GM12872 (cell line): Measurements from ENCODE around the gene SEMA5A.

Experiments
- CTCF ChIP-seq: IDR thresholded peaks from 3 replicates; pipeline ENCODE4 v1.5.1; 2011; ENCODE audit warnings: low read depth, mild to moderate bottlenecking, low read length, moderate library complexity; ENCODE audit not compliant: insufficient read depth

The SEMA5A gene

DNA sequence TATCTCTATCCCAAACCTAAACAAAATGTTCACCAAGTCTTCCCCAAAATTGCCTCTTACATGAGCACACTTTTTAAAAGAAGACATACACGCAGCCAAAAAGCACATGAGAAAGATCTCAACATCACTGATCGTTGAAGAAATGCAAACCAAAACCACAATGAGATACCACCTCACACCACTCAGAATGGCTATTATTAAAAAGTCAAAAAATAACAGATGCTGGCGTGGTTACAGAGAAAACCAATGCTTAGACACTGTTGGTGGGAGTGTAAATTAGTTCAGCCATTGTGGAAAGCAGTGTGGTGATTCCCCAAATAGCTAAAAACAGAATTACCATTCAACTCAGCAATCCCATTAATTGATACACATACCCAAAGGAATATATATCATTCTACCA lies 83.8 kb downstream of the SEMA5A start:
- no peak for TF ChIP-seq CTCF

DNA sequence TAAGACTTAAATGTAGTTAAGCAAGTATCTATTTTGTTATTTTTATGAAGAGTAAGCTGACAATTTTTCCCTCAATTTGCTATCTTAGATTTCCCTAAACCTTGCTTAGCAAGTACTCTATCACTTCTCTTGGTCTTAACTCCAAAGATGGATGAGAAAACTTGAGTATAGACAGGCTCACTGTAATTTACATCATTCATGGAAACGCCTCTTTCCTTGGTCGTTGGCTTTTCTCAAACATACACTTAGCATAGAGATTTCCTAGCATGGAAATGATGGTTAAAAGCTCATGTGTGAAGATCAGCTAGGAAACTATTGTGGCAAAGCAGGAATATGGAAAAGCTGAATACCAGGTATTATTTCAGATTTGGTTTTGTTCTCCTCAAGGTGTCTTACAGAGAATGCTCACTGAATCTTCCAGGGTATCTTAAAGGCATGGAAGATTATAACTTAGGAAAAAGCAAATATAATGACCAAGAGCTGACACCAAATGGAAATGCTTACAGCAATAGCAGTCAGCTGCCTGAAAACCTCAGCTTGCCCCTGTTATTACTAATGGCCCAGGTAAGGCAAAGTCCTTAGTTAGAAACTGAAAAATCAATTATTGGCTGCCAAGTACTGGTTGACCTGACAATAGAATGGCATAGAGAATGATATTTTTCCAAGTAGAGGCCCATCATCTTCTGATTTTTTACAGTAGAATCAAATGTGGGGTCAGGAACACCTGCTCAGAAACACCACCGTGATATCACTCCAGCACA lies 84.8 kb downstream of the SEMA5A start:
- TF ChIP-seq CTCF: no peak

DNA sequence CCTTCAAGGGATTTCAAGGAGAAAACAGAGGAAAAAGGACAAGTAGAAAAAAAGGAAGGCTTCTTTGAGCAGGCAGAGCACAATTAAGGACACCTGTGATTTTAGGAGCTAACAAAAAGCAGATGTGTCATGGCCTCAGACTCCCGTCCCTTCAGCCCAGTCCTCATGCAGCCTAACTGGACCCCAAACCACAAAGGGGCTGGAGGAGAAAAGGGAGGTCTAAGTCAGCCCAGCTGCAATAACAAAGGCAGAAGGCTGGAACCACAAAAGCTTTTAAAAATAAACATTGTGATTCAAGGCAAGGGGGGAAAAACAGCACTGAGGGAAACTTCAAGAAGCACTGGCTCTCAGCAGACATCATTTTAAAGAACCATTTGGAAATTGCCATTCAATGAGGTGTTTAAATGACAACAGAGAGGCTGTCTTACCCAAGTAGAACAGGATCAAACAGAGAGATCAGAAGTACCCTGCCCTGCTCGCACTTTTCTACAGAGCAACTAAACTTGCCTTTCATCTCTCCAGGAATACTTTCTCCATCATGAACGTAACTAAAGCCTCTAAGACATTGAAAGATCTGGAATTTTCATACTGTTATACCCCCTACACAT lies 89.3 kb downstream of the SEMA5A start:
- no peak for TF ChIP-seq CTCF

- no peak for TF ChIP-seq CTCF
Measured at GRCh38 chr5:9455826-9456434, 89.9 kb downstream of the SEMA5A start.

DNA sequence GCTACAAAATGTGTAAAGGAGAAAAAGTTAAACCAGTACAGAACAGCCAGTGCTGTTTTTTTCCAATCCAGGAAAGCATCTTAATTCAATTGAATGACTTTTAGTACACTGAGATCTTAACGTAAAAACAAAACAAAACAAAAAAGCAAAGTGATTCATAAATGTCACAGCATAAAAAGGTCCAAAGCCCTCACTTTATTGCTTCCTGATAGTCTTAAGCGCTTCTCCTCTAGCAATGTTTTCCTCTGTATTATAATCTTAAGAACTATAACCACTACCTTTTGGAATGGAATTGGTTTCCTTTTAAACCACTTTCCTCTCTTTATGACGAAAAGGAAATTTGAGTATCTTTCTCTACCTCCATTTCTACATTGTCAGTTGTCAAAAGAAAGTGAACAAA lies 91.4 kb downstream of the SEMA5A start:
- TF ChIP-seq CTCF: no peak

DNA sequence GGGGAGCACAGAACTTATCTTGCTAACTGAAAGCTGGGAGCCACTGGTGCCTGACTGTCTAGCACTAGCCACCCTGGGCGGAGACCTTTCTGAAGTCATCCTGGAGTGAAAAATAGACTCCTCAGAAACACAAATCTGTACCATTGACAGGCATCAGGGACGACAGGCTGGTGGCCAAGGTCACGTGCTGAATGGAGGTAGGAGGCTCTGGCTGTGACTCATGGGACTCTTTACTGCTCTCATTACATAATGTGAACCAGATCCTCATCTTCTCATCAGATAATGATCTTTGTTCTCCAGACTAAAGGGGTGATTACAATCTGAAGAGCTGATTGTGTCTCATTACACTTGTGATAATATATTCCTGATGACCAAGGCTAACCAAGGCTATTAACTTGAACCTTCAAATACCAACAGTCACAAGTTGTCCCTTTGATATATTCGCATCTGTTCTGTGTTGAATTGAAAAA lies 91.8 kb downstream of the SEMA5A start:
- no peak for TF ChIP-seq CTCF

DNA sequence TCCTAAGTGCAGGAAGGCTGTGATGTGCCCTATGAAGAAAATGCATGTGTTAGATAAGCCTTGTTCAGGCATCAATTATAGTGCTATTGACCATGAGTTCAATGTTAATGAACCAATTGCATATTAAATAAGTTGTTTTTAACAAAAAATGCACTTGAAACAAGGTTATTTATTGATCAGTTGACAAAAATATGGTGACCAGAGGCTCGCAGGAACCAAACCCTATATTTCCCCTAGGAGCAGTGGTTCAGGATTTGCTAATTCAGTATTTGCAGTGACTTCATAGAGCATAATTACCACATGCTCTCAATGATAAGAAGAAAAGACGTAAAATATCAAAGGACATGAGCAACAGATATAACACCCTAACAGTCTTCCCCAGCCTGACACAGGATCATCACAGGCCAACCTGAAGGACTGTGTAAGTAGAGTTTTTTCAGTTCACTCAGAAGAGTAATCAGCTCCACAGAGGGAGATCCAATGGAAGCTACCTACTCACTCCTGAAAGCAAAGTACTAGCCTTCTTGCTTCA lies 92.3 kb downstream of the SEMA5A start:
- TF ChIP-seq CTCF: no peak
